GM21825 (cell line): ENCODE measurements around the gene RNASE12.
"Not testable (repeated sequence)": the region's sequence is repeated elsewhere in the genome, so short reads cannot be mapped to it uniquely, and the experiment has no call there.

ENCODE experiments used
- ATAC-seq: cut with Tn5 transposase; IDR thresholded peaks from one replicate; pipeline ENCODE4 v1.9.1; 2021; ENCODE audit warnings: mild to moderate bottlenecking, moderate library complexity; ENCODE audit not compliant: unreplicated experiment

The RNASE12 gene

DNA sequence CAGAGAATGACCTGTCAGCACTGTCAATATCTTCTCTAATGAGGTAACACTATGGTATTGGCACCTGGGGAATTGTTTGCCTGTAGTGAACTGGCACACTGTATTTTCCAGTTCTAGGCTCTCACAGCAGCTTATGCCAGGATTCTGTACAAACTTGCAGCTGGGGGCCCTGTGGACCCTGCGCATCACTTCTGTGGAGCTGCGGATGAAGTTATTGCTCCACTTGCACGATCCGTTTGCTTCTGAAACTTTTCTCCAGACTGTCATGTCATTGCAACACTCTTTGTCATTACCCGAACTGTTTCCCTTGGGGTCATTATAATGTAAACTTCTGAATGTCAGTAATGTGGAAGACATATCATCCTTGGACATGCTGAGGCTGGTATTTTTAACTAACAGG, 7.3 kb downstream of the RNASE12 start:
- no peak for ATAC-seq

DNA sequence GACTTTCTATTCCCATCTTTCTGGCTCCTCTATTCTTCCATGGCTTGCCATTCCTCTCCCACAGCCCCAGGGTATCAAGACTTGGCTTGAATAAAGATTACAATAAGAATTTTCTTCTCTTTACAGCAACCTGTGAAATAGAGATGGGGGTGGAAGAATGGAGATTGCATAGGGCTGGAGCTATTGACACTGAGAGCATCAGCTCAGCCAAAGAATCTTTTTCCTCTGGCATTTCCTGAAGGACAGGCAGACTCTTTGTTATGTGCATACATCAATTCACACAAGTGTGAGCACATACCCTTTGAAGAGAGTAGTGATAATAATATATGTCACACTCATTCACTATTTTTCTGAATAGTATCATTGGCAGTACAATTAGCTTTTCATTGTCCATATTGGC, 8.0 kb downstream of the RNASE12 start:
- no peak for ATAC-seq

DNA sequence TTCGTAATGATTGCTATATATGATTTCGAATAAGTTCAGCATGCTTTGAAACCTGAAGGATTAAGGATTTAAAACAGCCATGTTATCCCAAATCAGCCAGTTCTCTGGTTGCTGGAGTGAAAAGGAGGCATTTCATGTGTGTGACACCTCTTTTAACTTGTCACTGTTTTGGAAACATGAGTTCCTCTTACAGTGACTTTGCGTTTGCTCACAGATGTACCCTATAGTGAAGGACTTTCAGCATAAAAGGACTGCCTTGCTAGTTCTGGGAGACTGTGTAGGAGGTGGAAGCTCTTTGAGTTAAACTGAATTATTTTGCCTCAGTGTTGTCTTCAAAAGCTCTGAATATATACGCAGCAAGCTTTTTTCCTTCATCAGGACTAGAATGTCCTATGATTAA, 10.9 kb downstream of the RNASE12 start:
- no peak for ATAC-seq

DNA sequence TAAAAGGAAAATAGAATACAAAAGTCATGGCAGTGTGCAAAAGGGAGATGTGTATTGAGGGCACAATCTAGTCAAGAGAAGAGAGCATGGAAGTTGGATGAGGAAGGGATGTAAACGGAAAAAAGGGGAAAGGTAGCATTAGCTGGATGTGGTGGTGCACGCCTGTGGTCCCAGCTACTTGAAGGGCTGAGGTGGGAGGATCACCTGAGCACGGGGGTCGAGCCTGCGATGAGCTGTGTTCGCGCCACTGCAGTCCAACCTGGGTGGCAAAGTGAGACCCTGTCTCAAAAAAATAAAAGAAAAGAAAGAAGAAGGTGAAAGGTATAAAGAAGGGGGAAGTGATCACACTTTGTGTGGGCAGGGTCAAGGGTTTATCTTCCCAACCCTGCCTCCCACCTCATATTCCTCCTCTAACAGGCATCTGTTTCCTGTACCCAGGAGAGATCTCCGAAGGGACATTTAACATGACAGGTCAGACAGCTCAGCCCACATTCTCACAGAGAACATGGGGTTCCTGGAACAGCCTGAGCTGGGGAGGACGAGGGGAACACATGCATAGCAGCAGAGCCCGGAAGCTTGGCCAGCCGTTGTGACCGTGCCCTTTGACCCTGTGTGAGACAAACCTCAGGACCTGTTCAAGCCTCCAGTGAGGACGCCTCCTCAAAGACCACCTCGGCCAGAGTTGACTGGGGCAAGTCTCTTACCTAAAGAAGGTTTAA, 12.2 kb downstream of the RNASE12 start:
- no peak for ATAC-seq

DNA sequence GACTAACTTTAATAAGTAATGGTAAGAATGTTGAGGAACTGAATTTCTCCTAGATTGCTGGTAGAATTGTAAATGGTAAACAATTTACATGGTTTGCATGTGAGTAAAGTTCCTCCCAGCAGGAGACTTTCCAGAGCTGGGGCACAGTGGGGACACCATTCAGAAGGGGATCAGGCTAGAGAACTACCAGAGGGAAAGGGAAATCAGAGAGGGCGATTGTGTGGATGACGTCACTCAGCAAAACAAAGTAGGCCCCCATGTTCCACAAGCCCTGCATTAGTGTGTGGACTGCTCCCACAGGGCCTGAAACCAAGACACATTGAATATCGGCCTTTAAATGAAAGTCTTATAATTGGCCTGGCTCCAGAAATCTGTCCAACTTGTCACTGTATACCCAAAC, 12.9 kb downstream of the RNASE12 start:
- no peak for ATAC-seq

DNA sequence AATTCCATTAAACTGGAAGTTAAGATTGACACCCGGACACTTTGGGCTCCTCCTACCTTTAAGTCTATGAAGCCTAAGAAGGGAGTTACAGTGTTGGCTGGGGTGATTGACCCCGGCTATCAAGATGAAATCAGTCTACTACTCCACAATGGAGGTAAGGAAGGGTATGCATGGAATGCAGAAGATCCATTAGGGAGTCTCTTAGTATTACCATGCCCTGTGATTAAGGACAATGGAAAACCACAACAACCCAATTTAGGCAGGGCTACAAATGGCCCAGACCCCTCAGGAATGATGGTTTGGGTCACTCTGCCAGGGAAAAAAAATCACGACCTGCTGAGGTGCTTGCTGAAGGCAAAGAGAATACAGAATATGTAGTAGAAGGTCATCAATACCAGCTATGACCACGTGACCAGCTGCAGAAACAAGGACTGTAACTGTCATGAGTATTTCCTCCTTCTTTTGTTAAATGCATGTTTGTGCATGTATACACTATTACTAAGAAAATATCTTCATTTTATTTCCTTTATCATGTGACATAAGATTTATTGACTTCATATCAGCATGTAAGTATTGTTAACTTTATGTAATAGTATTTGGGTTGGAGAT, 18.7 kb downstream of the RNASE12 start:
- not testable (repeated sequence) for ATAC-seq

DNA sequence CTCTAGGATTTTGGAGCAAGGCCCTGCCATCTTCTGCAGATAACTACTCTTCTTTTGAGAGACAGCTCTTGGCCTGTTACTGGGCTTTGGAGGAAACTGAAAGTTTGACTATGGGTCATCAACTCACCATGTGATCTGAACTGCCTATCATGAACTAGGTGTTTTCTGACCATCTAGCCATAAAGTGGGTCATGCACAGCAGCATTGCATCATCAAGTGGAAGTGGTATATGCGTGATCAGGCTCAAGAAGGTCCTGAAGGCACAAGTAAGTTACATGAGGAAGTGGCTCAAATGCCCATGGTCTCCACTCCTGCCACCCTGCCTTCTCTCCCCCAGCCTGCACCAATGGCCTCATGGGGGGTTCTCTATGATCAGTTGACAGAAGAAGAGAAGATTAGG, 20.5 kb downstream of the RNASE12 start:
- not testable (repeated sequence) for ATAC-seq

DNA sequence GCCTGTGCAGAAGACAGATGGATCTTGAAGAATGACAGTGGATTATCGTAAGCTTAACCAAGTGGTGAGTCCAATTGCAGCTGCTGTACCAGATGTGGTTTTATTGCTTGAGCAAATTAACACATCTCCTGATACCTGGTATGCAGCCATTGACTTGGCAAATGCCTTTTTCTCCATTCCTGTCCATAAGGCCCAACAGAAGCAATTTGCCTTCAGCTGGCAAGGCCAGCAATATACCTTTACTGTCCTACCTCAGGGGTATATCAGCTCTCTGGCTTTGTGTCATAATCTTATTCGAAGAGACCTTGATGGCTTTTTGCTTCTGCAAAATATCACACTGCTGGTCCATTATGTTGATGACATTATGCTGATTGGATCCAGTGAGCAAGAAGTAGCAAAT, 21.3 kb downstream of the RNASE12 start:
- ATAC-seq, result not testable (repeated sequence)

DNA sequence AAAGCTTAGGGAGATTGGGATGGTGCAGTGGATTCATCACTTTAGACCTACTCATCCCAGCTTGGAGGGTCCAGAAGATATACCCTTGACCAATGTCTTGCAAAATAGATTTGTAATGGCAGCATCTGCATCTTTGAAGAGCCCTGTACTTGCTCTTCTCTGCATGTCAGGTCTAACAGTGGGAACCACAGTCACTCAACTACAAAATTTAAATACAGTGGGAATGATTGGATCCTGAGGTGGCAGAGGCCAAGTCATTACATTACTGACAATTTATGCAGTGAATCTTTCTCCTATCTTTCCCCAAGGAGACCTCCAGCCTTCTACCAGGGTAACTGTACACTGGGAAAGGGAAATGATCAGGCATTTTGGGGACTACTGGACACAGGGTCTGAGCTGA, 22.1 kb downstream of the RNASE12 start:
- ATAC-seq, result no peak

DNA sequence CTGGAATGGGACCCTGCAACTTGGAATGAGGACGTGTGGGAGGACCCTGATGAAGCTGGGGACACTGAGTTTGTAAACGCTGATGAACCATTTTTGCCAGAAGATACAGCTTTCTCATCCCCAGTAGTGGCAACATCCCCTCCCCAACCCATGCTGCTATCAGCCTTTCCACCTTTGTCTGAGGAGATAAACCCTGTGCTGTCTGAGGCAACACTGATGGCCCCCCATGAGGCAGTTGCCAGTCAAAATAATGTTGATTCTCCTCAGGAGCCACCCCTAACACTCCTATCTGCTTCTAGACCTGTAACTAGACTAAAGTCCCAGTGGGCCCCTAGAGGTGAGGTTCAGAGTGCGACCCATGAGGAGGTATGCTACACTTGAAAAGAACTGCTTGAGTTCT, 22.8 kb downstream of the RNASE12 start:
- no peak for ATAC-seq

DNA sequence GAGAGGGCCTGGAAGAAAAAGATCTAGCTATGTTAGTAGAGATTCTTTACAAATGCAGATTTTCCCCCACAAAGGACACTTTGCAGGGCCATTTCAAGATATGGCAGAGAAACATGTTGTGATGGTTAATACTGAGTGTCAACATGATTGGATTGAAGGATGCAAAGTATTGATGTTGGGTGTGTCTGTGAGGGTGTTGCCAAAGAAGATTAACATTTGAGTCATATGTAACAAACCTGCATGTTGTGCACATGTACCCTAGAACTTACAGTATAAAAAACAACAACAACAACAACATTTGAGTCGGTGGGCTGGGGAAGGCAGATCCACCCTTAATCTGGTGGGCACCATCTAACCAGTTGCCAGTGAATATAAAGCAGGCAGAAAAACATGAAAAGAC, 24.0 kb downstream of the RNASE12 start:
- not testable (repeated sequence) for ATAC-seq

DNA sequence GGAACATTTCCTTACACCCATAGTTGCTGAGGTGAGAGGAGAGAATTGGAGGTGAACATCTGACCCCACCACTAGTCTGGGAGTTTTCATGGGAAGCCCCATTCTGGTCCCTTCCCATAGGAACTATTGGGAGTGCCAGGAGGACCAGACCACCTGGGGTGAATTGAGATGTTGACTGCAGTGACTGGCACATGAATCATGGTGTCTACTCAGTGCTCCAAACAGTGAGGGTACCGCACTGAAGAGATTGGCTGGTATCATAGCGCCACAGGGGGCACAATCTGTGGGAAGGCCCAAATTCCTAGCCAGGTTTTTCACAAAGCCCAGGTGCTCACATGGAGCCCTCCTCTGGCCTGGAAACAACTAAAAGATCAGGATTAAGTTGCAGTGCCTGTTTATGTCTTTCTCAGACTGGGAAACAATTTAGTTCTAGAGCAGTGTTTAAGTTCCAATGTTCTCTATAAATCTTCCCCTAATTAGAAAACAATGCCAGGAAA, 26.6 kb downstream of the RNASE12 start:
- no peak for ATAC-seq

DNA sequence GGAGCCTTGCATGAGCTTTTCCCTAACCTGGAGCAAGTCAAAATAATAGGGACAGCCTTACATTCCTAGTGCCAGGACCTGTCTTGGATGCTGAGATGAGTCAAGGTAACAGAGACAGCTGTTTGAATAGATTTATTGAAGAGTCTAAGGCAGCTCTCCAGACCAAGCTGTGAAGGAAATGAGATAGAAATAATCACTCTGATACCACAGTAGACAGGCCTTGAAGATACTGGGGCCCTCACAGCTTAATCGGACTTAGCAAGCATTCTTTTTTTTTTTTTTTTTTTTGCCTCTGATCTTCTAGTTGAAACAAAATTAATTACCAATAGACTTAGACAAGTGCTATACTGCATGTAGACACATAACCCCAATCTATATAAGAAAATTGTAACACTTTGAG, 27.2 kb downstream of the RNASE12 start:
- ATAC-seq, result no peak

DNA sequence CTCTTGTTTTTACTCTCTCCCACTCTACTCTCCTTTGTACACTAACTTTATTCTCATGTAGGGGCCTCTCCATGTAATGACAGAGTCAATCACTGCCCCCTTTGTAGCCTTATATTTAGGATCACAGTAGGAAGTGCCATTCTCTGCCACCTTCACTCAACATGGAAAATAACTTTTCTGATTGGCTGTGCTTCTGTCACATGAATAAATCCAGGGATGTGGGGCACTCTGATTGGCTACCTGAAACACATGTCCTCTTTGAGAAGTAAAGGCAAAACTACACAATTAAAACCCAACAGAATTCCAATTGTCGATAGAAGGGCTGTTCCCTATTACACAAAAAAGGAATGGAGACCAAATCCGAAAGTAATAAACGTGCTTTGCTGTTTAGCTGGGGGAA, 30.2 kb downstream of the RNASE12 start, which contains the start of gene RNASE9:
Gene RNASE9 (minus strand): TSS at position 87 of the 400 bp plus-strand sequence.
- no peak for ATAC-seq

DNA sequence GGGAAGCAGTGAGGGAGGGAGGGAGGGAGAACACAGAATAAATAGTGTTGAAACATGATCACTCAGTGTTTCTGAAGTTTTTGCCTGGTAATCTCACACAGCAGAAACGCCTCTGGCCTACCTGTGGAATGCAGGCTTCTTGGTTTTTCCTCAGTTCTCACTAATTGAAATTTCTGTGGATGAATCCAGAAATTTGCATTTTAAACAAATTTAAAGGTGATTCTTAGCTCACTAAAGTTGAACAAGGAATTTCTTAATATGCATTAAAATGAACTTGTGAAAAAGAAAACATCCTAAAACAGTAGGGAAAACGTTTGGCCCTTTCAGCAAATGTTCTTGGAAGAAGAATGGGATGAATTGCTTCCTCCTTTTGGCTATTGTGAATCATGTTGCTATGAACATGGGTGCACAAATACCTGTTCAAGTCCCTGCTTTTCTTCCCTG, 31.7 kb downstream of the RNASE12 start:
- ATAC-seq, result no peak

DNA sequence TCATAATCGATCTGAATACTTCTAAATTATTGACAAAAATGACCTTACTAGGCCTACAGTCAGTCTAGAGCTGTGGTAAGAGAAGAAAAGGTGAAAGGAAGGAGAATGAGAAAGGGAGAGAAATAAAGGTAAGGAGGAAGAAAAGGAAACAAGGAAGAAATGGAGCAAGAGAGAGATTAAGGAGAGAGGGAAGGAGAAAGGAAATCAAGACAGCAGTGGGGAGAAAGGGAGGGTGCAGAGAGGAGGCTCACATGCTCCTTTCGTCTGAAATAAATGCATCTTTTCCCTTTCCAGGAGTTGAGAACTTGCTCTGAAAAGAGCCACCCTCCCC, 34.0 kb downstream of the RNASE12 start:
- no peak for ATAC-seq

DNA sequence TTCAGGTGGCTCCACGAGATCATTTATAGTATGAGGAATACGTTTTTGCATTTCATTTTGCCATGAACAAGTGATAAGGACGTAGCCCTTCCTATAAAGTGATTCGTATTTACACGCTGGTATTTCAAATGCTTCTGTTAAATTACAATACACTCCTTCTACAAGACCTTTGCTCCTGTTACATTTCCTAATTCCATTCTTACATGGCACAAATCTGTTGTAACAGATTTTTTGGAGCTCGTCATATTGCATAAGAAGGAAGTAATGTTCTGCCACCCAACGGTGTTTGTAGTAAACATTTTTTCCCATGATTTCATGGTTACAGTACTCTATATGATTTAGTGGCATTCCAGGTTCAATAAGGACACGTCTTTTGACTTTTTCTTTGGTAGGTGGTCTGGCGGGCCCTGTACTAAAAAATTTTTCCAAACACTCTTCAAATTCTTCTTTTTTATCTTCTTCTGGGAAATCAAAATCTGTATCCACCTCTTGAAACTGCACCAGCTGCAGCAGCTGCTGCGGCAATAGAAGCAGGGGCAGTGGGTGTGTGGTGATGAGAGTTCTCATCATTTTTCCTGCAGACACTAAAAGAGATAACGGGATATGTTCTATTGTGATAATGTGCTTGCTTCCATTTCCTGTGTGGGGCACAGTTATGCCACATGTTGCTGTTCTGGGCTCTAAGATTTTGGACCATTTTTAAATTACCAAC, 34.5 kb downstream of the RNASE12 start:
- no peak for ATAC-seq

DNA sequence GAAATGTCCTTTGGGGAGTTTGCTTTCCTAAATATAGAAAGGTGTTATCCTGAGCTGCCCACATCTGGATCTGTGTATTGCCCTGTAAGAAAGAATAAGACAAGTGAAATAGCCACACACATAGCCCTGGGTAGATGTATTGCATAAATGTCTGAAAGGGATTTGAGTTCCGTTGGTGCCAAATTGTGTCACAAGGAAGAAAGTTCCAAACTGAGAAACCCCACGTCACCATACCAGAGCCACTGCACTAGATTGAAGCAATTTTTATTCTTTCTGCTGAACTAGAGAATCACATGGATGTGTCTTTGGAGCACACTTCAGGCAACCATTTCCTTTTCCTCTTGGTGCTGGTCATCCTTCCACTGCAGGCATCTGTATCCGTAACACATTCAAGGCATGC, 35.3 kb downstream of the RNASE12 start:
- no peak for ATAC-seq

DNA sequence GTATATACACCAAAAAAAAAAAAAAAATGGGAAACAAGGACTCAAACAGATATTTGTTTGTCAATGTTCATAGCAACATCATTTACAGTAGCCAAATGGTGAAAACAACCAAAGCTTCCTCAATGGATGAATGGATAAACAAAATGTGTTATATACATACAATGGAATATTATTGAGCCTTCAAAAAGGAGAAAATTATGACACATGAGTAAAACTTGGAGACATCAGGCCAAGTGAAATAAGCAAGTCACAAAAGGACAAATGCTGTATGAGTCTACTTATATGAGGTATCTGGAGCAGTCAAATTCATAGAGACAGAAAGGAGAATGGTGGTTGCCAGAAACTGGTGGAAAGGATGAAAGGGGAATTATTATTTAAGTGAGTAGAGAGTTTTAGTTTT, 38.2 kb downstream of the RNASE12 start:
- ATAC-seq, result no peak

DNA sequence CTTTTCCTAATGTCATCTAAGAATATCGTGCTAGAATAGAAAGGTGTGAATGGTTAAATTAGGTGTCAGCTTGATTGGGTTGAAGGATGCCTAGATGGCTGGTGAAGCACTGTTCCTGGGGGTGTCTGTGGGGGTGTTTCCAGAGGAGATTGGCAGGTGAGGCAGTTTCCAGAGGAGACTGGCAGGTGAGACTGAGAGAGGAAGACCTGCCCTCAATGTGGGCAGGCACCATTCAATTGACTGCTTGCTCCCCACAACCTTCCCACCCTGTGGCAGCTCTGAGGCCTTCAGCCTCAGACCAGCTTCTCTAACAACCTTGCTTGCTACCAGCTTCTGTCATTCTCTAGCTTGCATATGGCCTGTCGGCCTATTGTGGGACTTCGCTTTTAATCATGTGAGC, 39.6 kb downstream of the RNASE12 start:
- no peak for ATAC-seq

DNA sequence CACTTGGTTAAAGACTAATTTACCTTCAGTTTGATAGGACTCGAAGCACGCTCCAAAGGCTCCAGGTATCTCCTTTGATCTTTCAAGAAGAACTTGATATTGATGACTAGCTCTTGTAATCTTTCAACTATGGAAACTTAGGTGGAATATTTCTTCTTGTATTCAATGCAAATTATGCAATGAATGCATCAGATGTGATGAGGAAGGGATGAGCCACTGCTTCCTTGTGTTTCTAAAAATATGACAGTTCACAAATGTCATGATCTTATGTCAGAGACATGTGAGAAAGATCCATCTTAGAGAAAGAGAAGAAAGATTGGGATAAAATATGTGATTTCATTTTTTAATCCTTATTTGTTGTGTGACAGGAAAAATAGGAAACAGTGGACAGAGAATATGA, 40.2 kb downstream of the RNASE12 start:
- ATAC-seq, result no peak
